Subcutaneous abdominal adipose tissue (tissue), 5 donors: ENCODE measurements around the gene TM9SF2.
"Not testable (repeated sequence)": the region's sequence is repeated elsewhere in the genome, so short reads cannot be mapped to it uniquely, and the experiment has no call there.

Experiments used
- H3K27ac ChIP-seq: one replicate; pipeline ENCODE4 v1.7.0; 2013; ENCODE audit warnings: low read depth, mild to moderate bottlenecking, inconsistent platforms, low read length, moderate library complexity
- H3K27me3 ChIP-seq, 5 donors: one replicate each; pipeline ENCODE4 v1.7.0; 2013; ENCODE audit warnings: low read length in 5 of 5, inconsistent platforms in 1 of 5; ENCODE audit not compliant: control insufficient read depth in 5 of 5, insufficient read depth in 4 of 5
- H3K36me3 ChIP-seq, 5 donors: one replicate each; pipeline ENCODE4 v1.7.0; 2013; ENCODE audit warnings: low read length in 5 of 5; ENCODE audit not compliant: control insufficient read depth in 5 of 5, insufficient read depth in 5 of 5
- H3K4me1 ChIP-seq, 5 donors: one replicate each; pipeline ENCODE4 v1.7.0; 2013; ENCODE audit warnings: low read length in 5 of 5, mild to moderate bottlenecking in 3 of 5, moderate library complexity in 1 of 5; ENCODE audit not compliant: control insufficient read depth in 5 of 5, insufficient read depth in 5 of 5
- H3K4me3 ChIP-seq, 5 donors: one replicate each; pipeline ENCODE4 v1.7.0; 2013; ENCODE audit warnings: low read length in 5 of 5, low read depth in 1 of 5
- H3K9ac ChIP-seq, 5 donors: one replicate each; pipeline ENCODE4 v1.7.0; 2013; ENCODE audit warnings: low read length in 5 of 5, mild to moderate bottlenecking in 4 of 5, moderate library complexity in 3 of 5
- H3K9me3 ChIP-seq, 5 donors: one replicate each; pipeline ENCODE4 v1.7.0; 2013; ENCODE audit warnings: low read length in 5 of 5; ENCODE audit not compliant: control insufficient read depth in 5 of 5
- donor health status: healthy.
- donor health status: healthy.
- donor health status: healthy.
- donor health status: healthy.
- donor health status: healthy.

The TM9SF2 gene

DNA sequence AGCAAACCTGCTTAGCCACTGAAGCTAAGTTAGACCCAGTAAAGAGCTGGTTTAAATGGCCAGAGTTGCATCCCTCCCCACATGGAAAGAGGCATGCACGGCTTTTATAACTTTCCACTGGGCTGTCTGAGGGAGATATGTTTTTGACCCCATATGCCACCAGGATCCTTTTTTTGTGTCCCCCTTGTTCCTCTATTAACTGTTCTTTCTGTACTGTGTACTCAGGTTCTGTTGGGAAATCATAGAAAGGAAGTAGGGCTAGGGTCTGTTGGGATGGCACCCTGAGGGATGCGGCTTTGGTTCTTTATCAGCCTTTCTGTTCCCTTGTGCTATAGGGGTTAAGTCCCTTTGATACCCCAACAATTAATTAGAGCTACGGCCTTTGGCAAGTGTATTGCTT, 12.2 kb upstream of the TM9SF2 start:
- H3K4me1 ChIP-seq, result no peaks in the 10 kb centered on the region
- no peak overlapping the region for H3K4me3 ChIP-seq
- H3K36me3 ChIP-seq, result no peaks in the 10 kb centered on the region
- H3K9me3 ChIP-seq, result peaks cover 0 to 2% (median 0%) of the 10 kb centered on the region in 5 donors
- no peak overlapping the region for H3K27ac ChIP-seq
- H3K27me3 ChIP-seq, result no peaks in the 10 kb centered on the region
- no peak overlapping the region for H3K9ac ChIP-seq

DNA sequence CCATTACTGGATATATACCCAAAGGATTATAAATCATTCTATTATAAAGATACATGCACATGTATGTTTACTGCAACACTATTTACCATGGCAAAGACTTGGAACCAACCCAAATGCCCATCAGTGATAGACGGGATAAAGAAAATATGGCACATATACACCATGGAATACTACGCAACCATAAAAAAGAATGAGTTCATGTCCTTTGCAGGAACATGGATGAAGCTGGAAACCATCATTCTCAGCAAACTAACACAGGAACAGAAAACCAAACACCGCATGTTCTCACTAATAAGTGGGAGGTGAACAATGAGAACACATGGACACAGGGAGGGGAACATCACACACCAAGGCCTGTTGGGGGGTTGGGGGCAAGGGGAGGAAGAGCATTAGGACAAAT, 9.5 kb upstream of the TM9SF2 start:
- not testable (repeated sequence) for H3K36me3 ChIP-seq, H3K4me3 ChIP-seq

DNA sequence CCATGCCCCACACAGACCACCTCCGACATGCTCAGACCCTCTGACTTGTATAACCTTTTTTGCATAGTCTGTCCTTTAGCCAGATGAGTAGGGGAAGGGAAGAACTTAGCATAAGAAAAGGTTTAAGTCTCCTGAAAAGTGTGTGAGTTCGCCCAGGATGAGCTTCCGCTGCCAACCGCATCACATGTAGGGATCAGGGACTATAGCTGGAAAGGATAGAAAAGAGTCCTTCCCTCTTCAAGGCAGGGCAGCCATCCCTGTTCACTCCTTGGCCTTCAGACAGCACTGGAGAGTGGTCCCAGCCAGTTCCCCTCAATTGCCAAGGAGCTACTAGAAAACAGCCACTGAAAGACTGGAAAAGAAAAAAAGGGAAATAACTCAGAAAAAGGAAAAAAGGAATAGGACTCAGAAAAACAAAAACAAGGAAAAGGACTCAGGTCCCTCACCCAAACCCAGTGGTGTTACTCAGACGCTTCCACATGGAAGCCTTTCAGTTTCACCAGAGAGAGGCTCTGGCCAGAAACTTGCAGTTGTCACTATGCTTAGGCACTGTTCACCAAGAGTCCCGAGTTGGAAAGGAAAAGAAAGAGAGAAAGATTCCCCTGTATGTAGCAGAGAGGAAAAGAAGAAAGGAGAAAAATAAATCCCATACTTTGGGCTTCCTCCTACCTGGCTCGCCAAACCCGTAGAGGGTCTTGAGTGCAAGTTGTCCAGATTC, 5.6 kb upstream of the TM9SF2 start:
- Histone ChIP-seq H3K4me1 (peaks cover 5 to 39% (median 31%) of the 10 kb centered on the region in 5 donors), H3K4me3 (peak overlapping the region; percentile 49 to 77 (median 60)), H3K9me3 (no peaks in the 10 kb centered on the region), H3K27ac (peak overlapping the region; percentile 48), H3K9ac (peak overlapping the region in 4 of 5 donors; percentile 5 to 71 (median 31)), H3K27me3 (no peaks in the 10 kb centered on the region), H3K36me3 (no peaks in the 10 kb centered on the region)

More for the DNA sequence above, 9.5 kb upstream of the TM9SF2 start:
- not testable (repeated sequence) for H3K27ac ChIP-seq, H3K9ac ChIP-seq, H3K9me3 ChIP-seq, H3K27me3 ChIP-seq
- H3K4me1 ChIP-seq, result peaks cover 0 to 13% (median 11%) of the 10 kb centered on the region in 5 donors

DNA sequence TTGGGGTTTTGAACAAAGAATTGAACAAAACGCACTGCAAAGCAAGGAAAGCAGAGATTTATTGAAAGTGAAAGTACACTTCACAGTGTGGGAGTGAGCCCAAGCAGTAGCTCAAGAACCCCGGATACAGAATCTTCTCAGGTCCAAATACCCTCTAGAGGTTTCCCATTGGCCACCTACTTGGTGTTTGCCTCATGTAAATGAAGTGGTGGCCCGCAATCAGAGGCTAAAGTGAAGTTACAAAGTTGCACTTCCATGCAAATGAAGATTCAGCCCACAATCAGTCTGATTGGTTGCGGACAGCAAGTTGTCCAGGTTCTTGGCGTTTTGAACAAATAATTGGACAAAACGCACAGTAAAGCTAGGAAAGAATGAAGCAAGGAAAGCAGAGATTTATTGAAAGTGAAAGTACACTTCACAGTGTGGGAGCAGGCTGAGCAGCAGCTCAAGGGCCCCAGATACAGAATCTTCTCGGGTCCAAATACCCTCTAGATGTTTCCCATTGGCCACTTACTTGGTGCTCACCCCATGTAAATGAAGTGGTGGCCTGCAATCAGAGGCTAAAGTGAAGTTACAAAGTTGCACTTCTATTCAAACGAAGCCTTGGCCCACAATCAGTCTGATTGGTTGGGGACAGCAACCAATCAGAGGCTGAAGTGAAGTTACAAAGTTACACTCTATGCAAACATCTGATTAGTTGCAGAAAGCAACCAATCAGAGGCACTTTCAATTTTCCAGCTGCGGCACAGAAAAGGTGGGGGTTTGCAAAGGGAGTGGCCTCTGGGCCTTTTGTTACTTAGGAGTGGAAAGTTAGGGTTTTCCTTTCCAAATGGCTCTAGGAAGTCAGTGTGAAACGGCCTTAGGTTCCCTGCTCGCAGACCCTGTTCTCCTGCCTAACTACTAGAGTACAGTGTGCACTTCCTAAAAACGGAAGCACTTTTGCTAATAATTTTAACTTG, 4.8 kb upstream of the TM9SF2 start:
- Histone ChIP-seq H3K9ac (peak overlapping the region in 4 of 5 donors; percentile 5 to 71 (median 31)), H3K4me1 (peaks cover 8 to 43% (median 35%) of the 10 kb centered on the region in 5 donors), H3K4me3 (peak overlapping the region; percentile 49 to 77 (median 60)), H3K36me3 (no peaks in the 10 kb centered on the region), H3K9me3 (no peaks in the 10 kb centered on the region), H3K27ac (peak overlapping the region; percentile 48), H3K27me3 (no peaks in the 10 kb centered on the region)

DNA sequence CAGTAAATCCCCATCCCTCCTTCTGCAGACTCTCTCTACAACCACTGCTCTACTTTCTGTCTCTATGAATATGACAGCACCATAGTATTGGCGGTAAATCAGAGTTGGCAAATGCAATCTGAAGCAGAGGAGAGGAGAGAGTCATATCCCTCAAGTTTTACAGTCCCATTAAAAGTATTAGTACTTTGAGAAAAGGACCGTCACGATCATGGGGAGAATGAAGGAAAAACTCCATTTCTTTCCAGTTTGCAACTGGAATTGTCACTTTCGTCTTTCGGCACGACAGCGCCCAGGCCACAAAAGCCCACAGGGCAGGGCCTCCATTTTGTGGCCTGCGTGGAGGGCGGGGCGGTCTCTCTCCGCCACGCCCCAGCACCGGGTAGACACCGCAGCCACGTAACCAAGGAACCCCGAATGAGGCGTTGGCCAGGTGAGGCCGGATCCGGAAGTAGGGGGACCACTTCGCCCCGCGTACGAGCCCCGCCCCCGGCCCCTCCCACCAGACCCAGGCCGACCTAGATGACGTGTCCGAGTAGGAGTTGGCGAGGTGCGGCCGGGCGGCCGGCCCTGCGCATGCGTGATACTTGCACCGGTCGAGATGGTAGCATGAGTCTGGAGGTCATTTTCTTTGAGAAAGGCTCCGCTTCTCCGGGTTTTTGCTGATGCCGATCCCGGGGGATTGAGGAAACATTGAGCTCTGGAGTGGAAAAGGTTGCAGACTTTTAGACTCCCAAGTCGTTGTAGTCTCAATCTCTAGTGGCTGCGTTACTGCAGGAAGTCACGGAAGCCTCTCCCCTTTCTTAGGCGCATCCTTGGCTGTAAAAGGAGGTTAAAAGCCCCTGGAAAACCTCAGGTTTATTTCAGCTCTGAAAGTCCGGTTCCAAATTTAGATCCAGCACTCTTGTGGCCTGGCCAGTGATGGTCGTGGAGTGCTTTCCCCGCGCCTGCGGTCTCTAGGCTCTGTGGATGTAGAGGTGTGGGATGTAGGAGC, 2.8 kb upstream of the TM9SF2 start:
- H3K4me3 ChIP-seq, result peak overlapping the region; percentile 59 to 94 (median 77)
- peak overlapping the region; percentile 80 for H3K27ac ChIP-seq
- H3K36me3 ChIP-seq, result no peaks in the 10 kb centered on the region
- no peaks in the 10 kb centered on the region for H3K27me3 ChIP-seq
- peaks cover 12 to 58% (median 50%) of the 10 kb centered on the region in 5 donors for H3K4me1 ChIP-seq
- peak overlapping the region in 4 of 5 donors; percentile 81 to 87 (median 84) for H3K9ac ChIP-seq
- no peaks in the 10 kb centered on the region for H3K9me3 ChIP-seq

DNA sequence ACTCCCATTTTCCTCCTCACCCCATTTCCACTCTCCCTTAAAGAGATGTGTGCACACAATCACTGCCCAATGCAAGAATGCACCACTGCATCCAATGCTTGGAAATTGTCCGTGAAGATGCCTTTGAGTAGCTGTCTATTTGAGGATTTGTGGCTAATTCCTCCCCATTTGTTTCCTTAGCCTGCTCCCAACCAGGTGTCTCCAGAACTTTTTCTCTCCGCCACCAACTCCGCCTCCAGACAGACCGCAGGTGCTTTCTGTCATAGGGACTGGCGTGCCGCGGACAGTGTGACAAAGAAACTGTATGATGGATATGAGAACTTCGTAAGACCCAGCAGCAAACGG, 461 bp upstream of the TM9SF2 start:
- Histone ChIP-seq H3K4me3 (peak overlapping the region; percentile 92 to 99 (median 96)), H3K9me3 (no peaks in the 10 kb centered on the region), H3K27ac (peak overlapping the region; percentile 80), H3K4me1 (peaks cover 14 to 59% (median 52%) of the 10 kb centered on the region in 5 donors), H3K9ac (peak overlapping the region; percentile 72 to 97 (median 94)), H3K36me3 (no peaks in the 10 kb centered on the region), H3K27me3 (no peaks in the 10 kb centered on the region)

DNA sequence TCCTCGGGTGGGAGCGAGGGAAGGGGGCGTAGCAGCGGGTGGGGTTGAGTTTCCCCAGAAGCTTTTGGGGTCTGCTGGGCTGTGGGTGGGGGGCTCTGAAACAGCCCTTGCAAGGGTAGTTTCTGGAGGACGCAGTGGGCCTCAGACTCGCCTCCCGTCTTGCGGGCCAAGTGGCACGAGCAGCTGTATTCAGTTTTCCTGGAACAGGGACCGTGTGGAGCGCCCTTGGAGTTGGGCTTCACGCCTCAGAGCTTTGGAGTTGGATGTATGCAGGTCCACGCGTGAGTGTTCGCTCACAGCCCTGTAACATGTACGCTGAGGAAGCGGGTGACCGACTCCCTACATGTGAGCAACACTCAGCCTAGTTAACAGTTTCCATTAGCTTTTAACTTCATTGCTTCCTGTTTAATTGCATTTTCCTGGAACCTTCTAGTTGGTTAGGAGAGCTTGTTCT, 603 bp downstream of the TM9SF2 start:
- Histone ChIP-seq H3K27me3 (no peaks in the 10 kb centered on the region), H3K9me3 (no peaks in the 10 kb centered on the region), H3K4me3 (peak overlapping the region; percentile 91 to 99 (median 96)), H3K36me3 (no peaks in the 10 kb centered on the region), H3K27ac (peak overlapping the region; percentile 80), H3K4me1 (peaks cover 14 to 56% (median 50%) of the 10 kb centered on the region in 5 donors), H3K9ac (peak overlapping the region; percentile 75 to 97 (median 96))

DNA sequence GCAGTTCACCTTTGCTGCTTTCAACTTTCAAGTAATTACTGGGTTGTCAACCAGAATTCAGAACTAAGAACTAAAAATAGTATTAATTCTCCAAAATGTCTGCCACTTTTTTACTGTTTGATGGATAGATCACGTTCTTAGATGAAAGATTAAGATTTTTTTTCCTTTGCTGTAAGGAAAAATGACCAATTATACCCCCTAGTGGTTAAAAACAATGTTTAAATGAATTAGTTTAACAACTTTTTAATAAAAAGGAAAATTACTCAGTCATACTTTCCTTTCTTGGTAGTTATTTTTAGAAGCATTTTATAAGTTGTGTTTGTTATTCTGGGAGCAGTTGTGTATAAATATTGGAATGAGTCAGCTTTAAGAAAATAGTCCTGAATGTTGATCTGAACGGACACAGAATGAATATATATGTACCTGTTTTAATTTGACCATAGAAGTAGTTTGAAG, 4.6 kb downstream of the TM9SF2 start:
- peaks cover 7 to 58% (median 53%) of the 10 kb centered on the region in 5 donors for H3K4me1 ChIP-seq
- no peaks in the 10 kb centered on the region for H3K27me3 ChIP-seq
- no peak overlapping the region for H3K27ac ChIP-seq
- H3K9ac ChIP-seq, result no peak overlapping the region
- no peak overlapping the region for H3K4me3 ChIP-seq
- H3K36me3 ChIP-seq, result peaks cover 0 to 6% (median 0%) of the 10 kb centered on the region in 5 donors
- H3K9me3 ChIP-seq, result peaks cover 0 to 5% (median 0%) of the 10 kb centered on the region in 5 donors

DNA sequence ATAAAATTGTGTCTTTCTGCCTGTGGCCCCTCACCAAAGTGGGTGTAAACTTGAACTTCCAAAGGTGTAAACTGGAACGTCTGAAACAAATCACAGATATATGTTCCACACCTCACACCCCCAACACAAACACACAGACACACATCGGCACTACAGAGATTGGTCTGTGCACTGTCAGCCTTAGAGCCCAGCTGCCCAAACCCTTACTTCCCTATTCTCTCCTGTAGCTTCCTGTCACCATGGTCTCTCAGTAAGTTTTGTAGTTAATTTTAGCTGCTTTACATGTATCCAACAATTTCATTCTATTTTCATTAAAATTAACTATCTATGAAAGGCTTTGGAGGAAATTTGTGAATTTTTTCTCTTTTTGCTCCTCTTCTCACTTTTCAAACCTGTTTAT, 5.4 kb downstream of the TM9SF2 start:
- H3K27ac ChIP-seq, result no peak overlapping the region
- peak overlapping the region in 1 of 5 donors; percentile 7 for H3K4me3 ChIP-seq
- peaks cover 0 to 5% (median 0%) of the 10 kb centered on the region in 5 donors for H3K9me3 ChIP-seq
- peaks cover 0 to 6% (median 0%) of the 10 kb centered on the region in 5 donors for H3K36me3 ChIP-seq
- peaks cover 7 to 57% (median 50%) of the 10 kb centered on the region in 5 donors for H3K4me1 ChIP-seq
- peak overlapping the region in 2 of 5 donors; percentile 35 to 45 for H3K9ac ChIP-seq
- no peaks in the 10 kb centered on the region for H3K27me3 ChIP-seq
